Lower leg skin (tissue), 4 donors: ENCODE results near the gene SUN1. TPM values are rescaled to one million over a fixed set of nuclear protein-coding genes. Genes with fewer than 3 reads are reported as not detected.

ENCODE experiments used
- DNase-seq, 2 donors: peaks; one replicate each; pipeline ENCODE4 v3.0.0-alpha.2; 2019; ENCODE audit warnings: low spot score in 2 of 2
- H3K4me3 ChIP-seq: fragments of 200-600 bp; sonication (generic); 2 replicates; pipeline ENCODE4 v1.5.1; 2017; ENCODE audit warnings: mild to moderate bottlenecking, low read depth; ENCODE audit not compliant: poor library complexity, severe bottlenecking
- POLR2A ChIP-seq, 2 donors: fragments of 450-650 bp; IDR thresholded peaks; one replicate each; pipeline ENCODE4 v1.6.1; 2016 to 2017; ENCODE audit warnings: antibody characterized with exemption in 2 of 2, mild to moderate bottlenecking in 1 of 2, moderate library complexity in 1 of 2
- WGBS, 2 donors: methylation state at CpG; one replicate each; pipeline ENCODE4 v1.1.5; 2018; 5-methylcytosine and 5-hydroxymethylcytosine counted together
- intact Hi-C: fragments of 100-400 bp; cut with DNase I; formaldehyde crosslinking; loops from one replicate; pipeline ENCODE4 v1.15.0; 2023; ENCODE audit warnings: low total_unique reads
- total RNA-seq, 4 donors: library from RNA; depleted of rRNA; stranded (reverse); fragments of >200 nt; gene quantifications; one replicate each; pipeline ENCODE4 v1.1.0, GENCODE V29; 2016
- TF ChIP-seq, protein P1 (sequence below), 3 donors: fragments of 450-650 bp; IDR thresholded peaks; one replicate each; pipeline ENCODE4 v1.5.1; 2016; ENCODE audit warnings: antibody characterized with exemption in 3 of 3, mild to moderate bottlenecking in 3 of 3, moderate library complexity in 2 of 3

The SUN1 gene
- total RNA-seq, 4 donors from 2014 or later = 265 to 429 (median 271) TPM

- H3K4me3 ChIP-seq = no peak overlapping the region
- TF ChIP-seq POLR2A (IDR thresholded peaks at IDR 0.05) = no peak
- TF ChIP-seq, protein P1, sequence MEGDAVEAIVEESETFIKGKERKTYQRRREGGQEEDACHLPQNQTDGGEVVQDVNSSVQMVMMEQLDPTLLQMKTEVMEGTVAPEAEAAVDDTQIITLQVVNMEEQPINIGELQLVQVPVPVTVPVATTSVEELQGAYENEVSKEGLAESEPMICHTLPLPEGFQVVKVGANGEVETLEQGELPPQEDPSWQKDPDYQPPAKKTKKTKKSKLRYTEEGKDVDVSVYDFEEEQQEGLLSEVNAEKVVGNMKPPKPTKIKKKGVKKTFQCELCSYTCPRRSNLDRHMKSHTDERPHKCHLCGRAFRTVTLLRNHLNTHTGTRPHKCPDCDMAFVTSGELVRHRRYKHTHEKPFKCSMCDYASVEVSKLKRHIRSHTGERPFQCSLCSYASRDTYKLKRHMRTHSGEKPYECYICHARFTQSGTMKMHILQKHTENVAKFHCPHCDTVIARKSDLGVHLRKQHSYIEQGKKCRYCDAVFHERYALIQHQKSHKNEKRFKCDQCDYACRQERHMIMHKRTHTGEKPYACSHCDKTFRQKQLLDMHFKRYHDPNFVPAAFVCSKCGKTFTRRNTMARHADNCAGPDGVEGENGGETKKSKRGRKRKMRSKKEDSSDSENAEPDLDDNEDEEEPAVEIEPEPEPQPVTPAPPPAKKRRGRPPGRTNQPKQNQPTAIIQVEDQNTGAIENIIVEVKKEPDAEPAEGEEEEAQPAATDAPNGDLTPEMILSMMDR (IDR thresholded peaks at IDR 0.05) = no peak
- DNase-seq = peak in 1 of 2 donors; percentile 56
- WGBS, 2 donors = 60 to 63% methylated on average over 26 to 27 of the region's 27 CpGs
- intact Hi-C loops = loop anchor here (10.0 kb wide), 1 partner anchor 551 kb away; no protein-coding TSS in a partner anchor
These were observed 43.3 kb downstream of the SUN1 start for GRCh38 chr7:875476-876076.

DNA sequence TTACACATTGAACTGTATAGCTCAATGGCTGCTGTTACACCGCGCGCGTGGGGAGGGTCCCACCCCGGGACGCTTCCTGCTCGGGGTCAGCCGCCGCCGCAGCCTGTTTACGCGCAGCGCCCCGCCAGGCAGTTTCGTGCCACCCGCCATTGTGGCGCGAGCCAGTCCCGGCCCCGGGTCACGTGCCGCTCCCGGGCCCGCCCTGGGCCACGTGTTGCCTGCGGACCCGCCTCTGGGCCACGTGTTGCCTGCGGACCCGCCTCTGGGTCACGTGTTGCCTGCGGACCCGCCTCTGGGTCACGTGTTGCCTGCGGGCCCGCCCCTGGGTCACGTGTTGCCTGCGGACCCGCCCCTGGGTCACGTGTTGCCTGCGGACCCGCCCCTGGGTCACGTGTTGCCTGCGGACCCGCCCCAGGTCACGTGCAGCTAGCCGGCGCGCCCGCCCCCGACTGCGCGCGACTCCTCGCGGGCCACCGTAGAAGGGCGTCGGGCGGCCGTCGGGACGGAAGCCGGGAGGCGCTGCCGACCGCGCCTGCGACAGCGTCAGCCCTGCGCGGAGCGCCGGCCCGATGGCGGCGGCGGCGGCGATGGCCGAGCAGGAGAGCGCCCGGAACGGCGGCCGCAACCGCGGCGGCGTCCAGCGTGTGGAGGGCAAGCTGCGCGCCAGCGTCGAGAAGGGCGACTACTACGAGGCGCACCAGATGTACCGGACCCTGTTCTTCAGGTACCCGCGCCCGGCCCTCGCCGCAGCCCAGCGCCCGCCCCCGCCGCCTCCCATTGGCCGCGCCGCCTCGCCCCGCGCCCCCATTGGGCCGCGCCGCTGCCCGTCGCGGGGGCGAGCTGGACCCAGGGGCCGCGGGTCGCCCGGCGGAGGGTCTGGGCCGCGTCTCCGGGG, 44.0 kb downstream of the SUN1 start, which contains the start of gene GET4:
Gene GET4, plus strand, starts transcription at position 478 of the 895 bp plus-strand sequence. Its CDS starts 92 bp downstream, at position 570.
- DNase-seq = peak; percentile 94 to 99
- intact Hi-C loops = loop anchor here (10.0 kb wide), 1 partner anchor 552 kb away; no protein-coding TSS in a partner anchor
- H3K4me3 ChIP-seq = peak within 1 kb of the TSS; percentile 84
- 0 to 1% methylated on average over 60 to 68 of the region's 129 CpGs for WGBS, 2 donors
- peak in 1 of 2 donors; percentile 74 for TF ChIP-seq POLR2A (IDR thresholded peaks at IDR 0.05)
- TF ChIP-seq, protein P1 (IDR thresholded peaks at IDR 0.05) = no peak

GRCh38 chr7:876972-877311, 44.7 kb downstream of the SUN1 start:
- WGBS, 2 donors = 1% methylated on average over 26 of the region's 26 CpGs
- H3K4me3 ChIP-seq = peak overlapping the region; percentile 84
- TF ChIP-seq, protein P1 (IDR thresholded peaks at IDR 0.05) = no peak
- TF ChIP-seq POLR2A (IDR thresholded peaks at IDR 0.05) = no peak
- intact Hi-C loops = loop anchor here (10.0 kb wide), 1 partner anchor 552 kb away; no protein-coding TSS in a partner anchor
- peak in 1 of 2 donors; percentile 47 for DNase-seq

DNA sequence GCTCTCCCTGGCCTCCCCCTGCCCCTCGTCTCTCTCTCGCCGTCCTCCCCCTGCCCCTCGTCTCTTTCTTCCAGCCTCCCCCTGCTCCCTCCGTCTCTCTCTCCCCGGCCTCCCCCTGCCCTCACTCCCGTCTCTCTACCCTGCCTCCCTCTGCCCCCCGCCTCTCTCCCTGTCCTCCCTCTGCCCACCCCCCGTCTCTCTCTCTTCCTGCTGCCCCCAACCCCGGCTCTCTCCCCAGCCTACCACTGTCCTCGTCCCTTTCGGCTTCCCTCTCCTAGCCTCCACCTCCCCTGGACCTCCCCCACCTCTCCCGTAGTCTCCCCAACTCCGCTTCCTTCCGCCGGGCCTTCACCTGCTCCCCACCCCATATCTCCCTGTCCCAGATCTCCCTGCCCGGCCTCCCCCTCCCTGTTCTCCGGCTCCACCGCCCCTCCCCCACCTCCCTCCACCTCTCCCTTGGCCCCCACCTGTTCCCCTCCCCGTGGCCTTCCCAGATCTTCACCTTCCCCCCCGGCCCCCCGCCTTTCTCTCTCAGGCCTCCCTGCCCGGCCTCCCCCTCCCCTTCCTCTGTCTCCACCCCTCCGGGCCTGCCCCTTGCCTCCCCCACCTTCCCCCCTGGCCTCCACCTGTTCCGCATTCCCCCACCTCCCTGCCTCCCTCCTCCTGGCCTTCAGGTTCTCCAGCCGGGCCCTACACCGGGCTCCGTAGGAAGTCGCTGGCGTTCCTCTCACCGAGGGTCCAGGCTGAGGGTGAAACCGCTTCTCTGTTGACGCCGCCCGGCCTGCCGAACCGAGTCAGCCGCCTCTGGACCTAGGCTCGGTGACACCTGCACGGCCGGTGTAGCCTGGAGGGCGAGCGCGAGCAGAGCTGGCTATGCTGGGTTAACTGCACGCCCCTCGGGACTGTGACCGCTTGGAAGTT, 45.3 kb downstream of the SUN1 start:
- WGBS, 2 donors = 5 to 9% methylated on average over 20 to 30 of the region's 47 CpGs
- TF ChIP-seq, protein P1 (IDR thresholded peaks at IDR 0.05) = no peak
- TF ChIP-seq POLR2A (IDR thresholded peaks at IDR 0.05) = no peak
- DNase-seq = no peak
- peak overlapping the region; percentile 84 for H3K4me3 ChIP-seq
- intact Hi-C loops = loop anchor here (10.0 kb wide), 1 partner anchor 553 kb away; no protein-coding TSS in a partner anchor

DNA sequence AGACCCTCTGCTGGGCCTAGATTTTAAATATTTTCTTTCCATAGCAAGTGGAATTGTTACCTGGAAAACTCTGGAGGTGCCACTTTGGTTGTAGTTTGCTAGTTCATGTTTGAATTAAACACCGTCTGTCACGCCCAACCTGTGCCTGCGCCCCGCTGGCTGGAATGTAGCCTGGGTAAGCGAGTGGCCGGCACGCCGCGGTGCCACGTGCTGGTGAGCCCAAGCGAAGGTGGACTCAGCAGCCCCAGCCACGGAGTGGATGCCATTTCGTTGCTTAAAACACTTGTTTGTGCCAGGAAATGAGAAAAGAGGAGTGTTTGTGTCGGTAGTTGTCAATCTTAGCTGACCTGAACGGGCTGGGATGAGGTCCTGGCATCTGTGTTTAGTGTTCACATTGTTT, 46.8 kb downstream of the SUN1 start:
- H3K4me3 ChIP-seq = no peak overlapping the region
- 87% methylated on average over 15 of the region's 15 CpGs for WGBS, 2 donors
- intact Hi-C loops = loop anchor here (10.0 kb wide), 1 partner anchor 554 kb away; no protein-coding TSS in a partner anchor
- DNase-seq = no peak
- no peak for TF ChIP-seq POLR2A (IDR thresholded peaks at IDR 0.05)
- TF ChIP-seq, protein P1 (IDR thresholded peaks at IDR 0.05) = no peak
